HepG2 (cell line): ENCODE measurements around the gene INHA. TPM values are rescaled to one million over a fixed set of nuclear protein-coding genes. Genes with fewer than 3 reads are reported as not detected.
A peak's percentile ranks its signal among the peaks of the same experiment; 100 is the strongest.

Source experiments
- ESRRA ChIP-seq: sonication (generic); formaldehyde crosslinking; IDR thresholded peaks from 2 replicates; pipeline ENCODE4 v1.5.1; 2020; ENCODE audit warnings: mild to moderate bottlenecking, low read depth, missing genetic modification reagents
- NBN ChIP-seq: fragments of 450-650 bp; conservative IDR thresholded peaks from 2 replicates; pipeline ENCODE4 v1.6.1; 2017
- NCOA1 ChIP-seq: sonication (generic); formaldehyde crosslinking; IDR thresholded peaks from 2 replicates; pipeline ENCODE4 v1.9.0; 2021; ENCODE audit warnings: missing genetic modification reagents
- PAF1 ChIP-seq: IDR thresholded peaks from 2 replicates; pipeline ENCODE4 v1.6.1; 2016; ENCODE audit warnings: missing genetic modification reagents, missing compliant biosample characterization
- RAD51 ChIP-seq: fragments of 450-650 bp; IDR thresholded peaks from 2 replicates; pipeline ENCODE4 v1.6.1; 2016; ENCODE audit warnings: borderline replicate concordance
- ZBTB20 ChIP-seq: sonication (generic); formaldehyde crosslinking; IDR thresholded peaks from 2 replicates; pipeline ENCODE4 v1.8.1; 2023; ENCODE audit warnings: missing genetic modification reagents, low read depth, mild to moderate bottlenecking, borderline replicate concordance
- ZNF207 ChIP-seq: fragments of 450-650 bp; IDR thresholded peaks from 2 replicates; pipeline ENCODE4 v1.6.1; 2016; ENCODE audit warnings: antibody characterized with exemption, borderline replicate concordance
- ZNF296 ChIP-seq: sonication (generic); formaldehyde crosslinking; conservative IDR thresholded peaks from 2 replicates; pipeline ENCODE4 v1.5.0; 2020; ENCODE audit warnings: mild to moderate bottlenecking, missing genetic modification reagents
- polyA plus RNA-seq, 8 experiments: library from polyadenylated mRNA; depleted of rRNA in 3 of 8; stranded (reverse) in 7 of 8; unstranded in 1 of 8; fragments of >200 nt; fragmentation: Illumina TruSeq in 4 of 8; extraction: Trizol in 4 of 8; gene quantifications; 2 replicates each; pipeline versions ENCODE4 v1.2.1 to v1.2.3, GENCODE V29; 2011 to 2016; ENCODE audit warnings: low read depth in 4 of 8, missing spikeins in 1 of 8, mixed read lengths in 1 of 8; ENCODE audit not compliant: insufficient read depth in 1 of 8
- total RNA-seq, 5 experiments: library from RNA; depleted of rRNA; stranded (reverse); fragments of >200 nt; fragmentation: Illumina TruSeq; extraction: Trizol; gene quantifications; 2 replicates each; pipeline ENCODE4 v1.2.3, GENCODE V29; 2016; ENCODE audit warnings: low read depth in 1 of 5
- TF ChIP-seq, protein P1 (sequence below), 2 experiments: sonication (generic) in 1 of 2; formaldehyde crosslinking in 1 of 2; IDR thresholded peaks; 2 replicates each; pipeline versions ENCODE4 v1.4.0 to v1.6.1; 2016 to 2020; ENCODE audit warnings: borderline replicate concordance in 1 of 2, low read depth in 1 of 2, mild to moderate bottlenecking in 1 of 2, missing genetic modification reagents in 1 of 2
- TF ChIP-seq, protein P2 (sequence below): sonication (generic); formaldehyde crosslinking; IDR thresholded peaks from 2 replicates; pipeline ENCODE4 v1.5.0; 2020; ENCODE audit warnings: mild to moderate bottlenecking, missing genetic modification reagents, moderate library complexity
- TF ChIP-seq, protein P3 (sequence below): sonication (generic); formaldehyde crosslinking; IDR thresholded peaks from 2 replicates; pipeline ENCODE4 v1.5.0; 2020; ENCODE audit warnings: mild to moderate bottlenecking, missing genetic modification reagents
- TF ChIP-seq, protein P4 (sequence below): sonication (generic); formaldehyde crosslinking; IDR thresholded peaks from 2 replicates; pipeline ENCODE4 v1.8.0; 2023; ENCODE audit warnings: mild to moderate bottlenecking, missing genetic modification reagents

INHA gene
- total and polyA plus RNA-seq, 2 of the 13 experiments (the other 11 are each of a cell fraction or from before 2014, with no cell fraction given): 4.1 to 15.2 TPM

DNA sequence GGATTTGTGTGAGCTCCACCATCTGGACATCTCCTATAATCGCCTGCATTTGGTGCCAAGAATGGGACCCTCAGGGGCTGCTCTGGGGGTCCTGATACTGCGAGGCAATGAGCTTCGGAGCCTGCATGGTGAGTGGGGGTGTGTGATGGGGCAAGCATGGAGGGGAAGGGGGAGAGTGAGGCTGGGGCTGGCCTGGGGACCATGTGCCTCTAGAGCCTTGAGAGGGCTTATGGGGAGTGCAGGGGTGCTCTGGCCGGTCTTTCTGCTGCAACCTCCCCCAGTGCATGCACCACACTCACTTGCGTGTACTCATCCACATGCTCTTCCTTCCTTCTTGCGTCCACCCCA, 33.5 kb downstream of the INHA start (continued):
- TF ChIP-seq, protein P1, sequence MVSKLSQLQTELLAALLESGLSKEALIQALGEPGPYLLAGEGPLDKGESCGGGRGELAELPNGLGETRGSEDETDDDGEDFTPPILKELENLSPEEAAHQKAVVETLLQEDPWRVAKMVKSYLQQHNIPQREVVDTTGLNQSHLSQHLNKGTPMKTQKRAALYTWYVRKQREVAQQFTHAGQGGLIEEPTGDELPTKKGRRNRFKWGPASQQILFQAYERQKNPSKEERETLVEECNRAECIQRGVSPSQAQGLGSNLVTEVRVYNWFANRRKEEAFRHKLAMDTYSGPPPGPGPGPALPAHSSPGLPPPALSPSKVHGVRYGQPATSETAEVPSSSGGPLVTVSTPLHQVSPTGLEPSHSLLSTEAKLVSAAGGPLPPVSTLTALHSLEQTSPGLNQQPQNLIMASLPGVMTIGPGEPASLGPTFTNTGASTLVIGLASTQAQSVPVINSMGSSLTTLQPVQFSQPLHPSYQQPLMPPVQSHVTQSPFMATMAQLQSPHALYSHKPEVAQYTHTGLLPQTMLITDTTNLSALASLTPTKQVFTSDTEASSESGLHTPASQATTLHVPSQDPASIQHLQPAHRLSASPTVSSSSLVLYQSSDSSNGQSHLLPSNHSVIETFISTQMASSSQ (IDR thresholded peaks at IDR 0.05; ENCODE audit: low read depth): no peak
- TF ChIP-seq, protein P1 (CRISPR knock-in tag; IDR thresholded peaks at IDR 0.05; ENCODE audit: borderline replicate concordance): no peak
- TF ChIP-seq RAD51 (no peak), NBN (no peak), ESRRA (CRISPR knock-in tag) (no peak), ZNF296 (CRISPR knock-in tag) (no peak), PAF1 (CRISPR knock-in tag) (no peak), ZBTB20 (CRISPR knock-in tag) (no peak), NCOA1 (CRISPR knock-in tag) (no peak), ZNF207 (no peak)
- TF ChIP-seq, protein P2, sequence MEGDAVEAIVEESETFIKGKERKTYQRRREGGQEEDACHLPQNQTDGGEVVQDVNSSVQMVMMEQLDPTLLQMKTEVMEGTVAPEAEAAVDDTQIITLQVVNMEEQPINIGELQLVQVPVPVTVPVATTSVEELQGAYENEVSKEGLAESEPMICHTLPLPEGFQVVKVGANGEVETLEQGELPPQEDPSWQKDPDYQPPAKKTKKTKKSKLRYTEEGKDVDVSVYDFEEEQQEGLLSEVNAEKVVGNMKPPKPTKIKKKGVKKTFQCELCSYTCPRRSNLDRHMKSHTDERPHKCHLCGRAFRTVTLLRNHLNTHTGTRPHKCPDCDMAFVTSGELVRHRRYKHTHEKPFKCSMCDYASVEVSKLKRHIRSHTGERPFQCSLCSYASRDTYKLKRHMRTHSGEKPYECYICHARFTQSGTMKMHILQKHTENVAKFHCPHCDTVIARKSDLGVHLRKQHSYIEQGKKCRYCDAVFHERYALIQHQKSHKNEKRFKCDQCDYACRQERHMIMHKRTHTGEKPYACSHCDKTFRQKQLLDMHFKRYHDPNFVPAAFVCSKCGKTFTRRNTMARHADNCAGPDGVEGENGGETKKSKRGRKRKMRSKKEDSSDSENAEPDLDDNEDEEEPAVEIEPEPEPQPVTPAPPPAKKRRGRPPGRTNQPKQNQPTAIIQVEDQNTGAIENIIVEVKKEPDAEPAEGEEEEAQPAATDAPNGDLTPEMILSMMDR (CRISPR knock-in tag): peak; percentile 39; the same call in 1 of the 2 replicates
- TF ChIP-seq, protein P3, sequence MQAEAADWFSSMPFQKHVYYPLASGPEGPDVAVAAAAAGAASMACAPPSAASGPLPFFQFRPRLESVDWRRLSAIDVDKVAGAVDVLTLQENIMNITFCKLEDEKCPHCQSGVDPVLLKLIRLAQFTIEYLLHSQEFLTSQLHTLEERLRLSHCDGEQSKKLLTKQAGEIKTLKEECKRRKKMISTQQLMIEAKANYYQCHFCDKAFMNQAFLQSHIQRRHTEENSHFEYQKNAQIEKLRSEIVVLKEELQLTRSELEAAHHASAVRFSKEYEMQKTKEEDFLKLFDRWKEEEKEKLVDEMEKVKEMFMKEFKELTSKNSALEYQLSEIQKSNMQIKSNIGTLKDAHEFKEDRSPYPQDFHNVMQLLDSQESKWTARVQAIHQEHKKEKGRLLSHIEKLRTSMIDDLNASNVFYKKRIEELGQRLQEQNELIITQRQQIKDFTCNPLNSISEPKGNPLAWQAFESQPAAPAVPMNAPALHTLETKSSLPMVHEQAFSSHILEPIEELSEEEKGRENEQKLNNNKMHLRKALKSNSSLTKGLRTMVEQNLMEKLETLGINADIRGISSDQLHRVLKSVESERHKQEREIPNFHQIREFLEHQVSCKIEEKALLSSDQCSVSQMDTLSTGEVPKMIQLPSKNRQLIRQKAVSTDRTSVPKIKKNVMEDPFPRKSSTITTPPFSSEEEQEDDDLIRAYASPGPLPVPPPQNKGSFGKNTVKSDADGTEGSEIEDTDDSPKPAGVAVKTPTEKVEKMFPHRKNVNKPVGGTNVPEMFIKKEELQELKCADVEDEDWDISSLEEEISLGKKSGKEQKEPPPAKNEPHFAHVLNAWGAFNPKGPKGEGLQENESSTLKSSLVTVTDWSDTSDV (CRISPR knock-in tag): no peak
- TF ChIP-seq, protein P4, sequence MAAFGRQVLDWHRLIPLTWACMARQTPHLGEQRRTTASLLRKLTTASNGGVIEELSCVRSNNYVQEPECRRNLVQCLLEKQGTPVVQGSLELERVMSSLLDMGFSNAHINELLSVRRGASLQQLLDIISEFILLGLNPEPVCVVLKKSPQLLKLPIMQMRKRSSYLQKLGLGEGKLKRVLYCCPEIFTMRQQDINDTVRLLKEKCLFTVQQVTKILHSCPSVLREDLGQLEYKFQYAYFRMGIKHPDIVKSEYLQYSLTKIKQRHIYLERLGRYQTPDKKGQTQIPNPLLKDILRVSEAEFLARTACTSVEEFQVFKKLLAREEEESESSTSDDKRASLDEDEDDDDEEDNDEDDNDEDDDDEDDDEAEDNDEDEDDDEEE (CRISPR knock-in tag): 0 out of 2 replicates have a peak, but pooled peaks have one; percentile 29
